HG03064 (cell line): Measurements from ENCODE around the gene MFAP3L.

Source experiments
- ATAC-seq: cut with Tn5 transposase; IDR thresholded peaks from one replicate; pipeline ENCODE4 v1.9.1; 2021; ENCODE audit warnings: low read depth; ENCODE audit not compliant: unreplicated experiment

The MFAP3L gene

GRCh38 chr4:170025523-170026252, 507 bp downstream of the MFAP3L start:
- no peak for ATAC-seq

GRCh38 chr4:170022211-170022610, 4.0 kb downstream of the MFAP3L start:
- ATAC-seq, result no peak

DNA sequence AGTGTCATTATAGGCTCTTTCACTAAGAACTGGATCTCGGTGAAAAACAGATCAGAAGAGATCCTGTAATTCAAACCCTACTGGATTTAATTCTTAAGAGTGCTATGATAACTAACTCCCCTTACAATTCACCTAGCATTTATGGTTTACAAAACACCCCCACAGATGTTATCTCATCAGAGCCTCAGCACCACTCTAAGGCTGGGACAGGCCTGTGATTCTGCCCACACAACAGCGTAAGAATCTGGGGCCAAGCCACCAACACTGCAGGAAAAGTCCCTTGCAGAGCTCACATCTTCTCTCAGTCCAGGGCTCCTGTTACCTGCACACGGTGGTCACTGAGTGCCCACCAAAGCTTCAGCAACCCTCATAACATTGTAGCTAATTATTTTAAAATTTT, 8.9 kb downstream of the MFAP3L start:
- ATAC-seq, result no peak

DNA sequence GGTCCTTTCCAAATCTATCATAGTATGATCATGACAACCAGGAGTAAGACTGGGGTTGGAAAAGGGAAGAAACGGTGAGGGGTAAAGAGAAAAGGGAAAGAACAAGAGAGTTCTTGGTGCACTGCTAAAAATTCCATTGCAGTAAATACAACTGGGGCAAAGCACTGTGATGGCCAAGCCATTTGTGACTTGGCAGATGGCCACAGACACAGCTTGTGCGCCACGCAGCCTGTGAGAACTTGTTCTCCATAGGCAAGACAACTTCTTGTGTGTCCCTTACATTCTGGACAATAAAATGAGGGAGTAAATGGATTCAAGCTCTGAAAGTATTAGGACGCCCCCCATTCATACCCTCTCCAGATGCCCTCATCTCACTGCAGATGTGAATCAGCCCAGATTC, 10.9 kb downstream of the MFAP3L start:
- ATAC-seq, result no peak

- no peak for ATAC-seq
Observed at GRCh38 chr4:170014359-170015011, 11.7 kb downstream of the MFAP3L start.

DNA sequence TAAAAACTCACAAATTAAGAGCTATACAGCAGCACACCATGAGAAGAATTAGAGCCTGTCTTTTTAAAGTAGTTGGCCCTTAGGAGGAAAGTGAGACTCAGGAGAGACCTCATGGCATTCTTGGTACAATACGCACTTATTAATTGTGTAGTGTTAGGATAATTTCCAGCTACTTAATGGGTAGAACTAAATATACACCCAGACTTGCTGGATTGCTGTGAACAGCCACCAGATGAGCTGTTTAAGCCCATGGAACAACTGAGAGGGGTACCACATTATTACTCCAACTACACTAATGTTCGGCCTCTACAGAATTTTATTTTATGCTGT, 13.6 kb downstream of the MFAP3L start:
- no peak for ATAC-seq

GRCh38 chr4:170011921-170012628, 14.1 kb downstream of the MFAP3L start:
- ATAC-seq, result no peak

DNA sequence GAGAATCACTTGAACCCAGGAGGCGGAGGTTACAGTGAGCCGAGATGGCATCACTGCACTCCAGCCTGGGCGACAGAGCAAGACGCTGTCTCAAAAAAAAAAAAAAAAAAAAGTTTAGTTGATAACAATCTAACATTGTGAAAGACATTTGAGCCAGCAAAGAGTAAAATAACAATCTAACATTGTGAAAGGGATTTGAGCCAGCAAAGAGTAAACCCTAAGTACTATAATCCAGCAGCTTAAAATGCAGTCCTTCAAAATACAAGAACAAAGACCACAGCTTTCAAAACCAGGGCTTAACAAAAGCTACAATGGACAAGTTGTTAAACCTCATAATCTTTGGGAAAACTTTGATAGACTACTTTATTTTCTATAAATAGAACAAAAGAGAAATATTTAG, 16.9 kb downstream of the MFAP3L start:
- no peak for ATAC-seq

DNA sequence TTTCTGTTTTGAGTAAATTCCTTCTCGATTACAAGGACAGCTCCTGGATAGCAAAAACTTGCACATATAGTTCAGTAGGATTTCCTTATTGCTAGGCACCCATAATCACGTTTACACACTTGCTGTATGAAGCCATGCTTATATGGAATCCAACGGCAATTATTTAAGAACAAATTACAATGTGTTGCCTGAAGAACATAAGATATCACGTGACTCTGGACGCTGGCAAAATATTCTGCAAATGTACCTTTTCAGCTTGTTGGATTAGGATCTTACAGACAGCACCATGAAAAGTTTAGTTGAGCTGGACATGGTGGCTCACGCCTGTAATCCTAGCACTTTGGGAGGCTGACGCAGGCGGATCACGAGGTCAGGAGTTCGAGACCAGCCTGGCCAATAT, 17.4 kb downstream of the MFAP3L start:
- no peak for ATAC-seq

DNA sequence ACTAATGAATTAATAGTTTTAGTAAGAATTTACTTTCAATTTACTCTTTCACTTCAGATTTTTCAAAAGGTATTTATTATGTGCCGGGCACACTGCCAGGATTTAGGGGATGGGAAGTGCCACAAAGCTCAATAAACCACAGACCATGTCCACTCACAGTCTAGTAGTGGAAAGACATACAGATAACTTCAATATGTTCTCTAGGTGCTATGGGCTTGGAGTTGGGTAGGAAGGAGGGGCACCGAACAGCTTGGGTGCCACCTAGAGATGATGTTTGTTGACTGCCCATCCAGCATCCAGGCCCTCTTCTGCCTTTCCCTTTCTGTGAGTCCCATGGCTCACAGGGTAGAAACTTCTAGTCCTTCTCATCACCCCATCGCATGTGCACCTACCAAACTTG, 17.8 kb downstream of the MFAP3L start:
- ATAC-seq, result no peak

GRCh38 chr4:170007113-170007512, 19.1 kb downstream of the MFAP3L start:
- ATAC-seq, result no peak

- no peak for ATAC-seq
Observed at GRCh38 chr4:170005472-170005871, 20.7 kb downstream of the MFAP3L start.

DNA sequence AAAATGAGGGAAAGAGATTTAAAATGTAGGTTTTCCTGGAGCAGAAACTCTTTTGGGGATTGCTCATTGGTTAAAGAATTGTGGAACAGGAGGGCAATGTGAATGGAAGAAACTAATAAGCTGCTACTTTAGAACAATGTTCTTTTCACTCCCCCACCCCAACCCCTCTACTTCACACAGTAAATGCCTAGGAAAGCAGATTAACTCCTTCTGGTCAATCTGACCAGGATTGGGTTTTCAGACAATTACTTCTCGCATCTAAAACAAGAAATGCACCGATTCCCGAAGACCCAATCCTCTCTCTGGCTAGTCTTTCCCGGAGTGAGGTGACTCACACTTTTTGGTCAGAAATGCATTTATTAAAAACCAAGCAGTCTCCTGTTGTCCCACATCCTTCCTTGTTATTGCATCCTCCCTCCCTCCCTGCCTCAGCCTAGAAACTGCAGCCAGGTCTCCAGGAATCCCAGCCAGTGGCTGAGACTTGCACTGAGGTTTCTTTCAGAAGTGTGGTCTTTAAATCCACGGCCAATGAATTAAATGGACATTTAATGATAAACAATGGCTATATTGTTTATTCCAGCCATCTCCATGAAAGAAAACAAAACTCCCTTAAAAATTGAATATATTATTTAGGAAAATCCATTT, 21.4 kb downstream of the MFAP3L start:
- ATAC-seq, result no peak

GRCh38 chr4:170003071-170004070, 22.8 kb downstream of the MFAP3L start:
- ATAC-seq, result no peak

GRCh38 chr4:170001745-170002267, 24.4 kb downstream of the MFAP3L start:
- ATAC-seq, result no peak

DNA sequence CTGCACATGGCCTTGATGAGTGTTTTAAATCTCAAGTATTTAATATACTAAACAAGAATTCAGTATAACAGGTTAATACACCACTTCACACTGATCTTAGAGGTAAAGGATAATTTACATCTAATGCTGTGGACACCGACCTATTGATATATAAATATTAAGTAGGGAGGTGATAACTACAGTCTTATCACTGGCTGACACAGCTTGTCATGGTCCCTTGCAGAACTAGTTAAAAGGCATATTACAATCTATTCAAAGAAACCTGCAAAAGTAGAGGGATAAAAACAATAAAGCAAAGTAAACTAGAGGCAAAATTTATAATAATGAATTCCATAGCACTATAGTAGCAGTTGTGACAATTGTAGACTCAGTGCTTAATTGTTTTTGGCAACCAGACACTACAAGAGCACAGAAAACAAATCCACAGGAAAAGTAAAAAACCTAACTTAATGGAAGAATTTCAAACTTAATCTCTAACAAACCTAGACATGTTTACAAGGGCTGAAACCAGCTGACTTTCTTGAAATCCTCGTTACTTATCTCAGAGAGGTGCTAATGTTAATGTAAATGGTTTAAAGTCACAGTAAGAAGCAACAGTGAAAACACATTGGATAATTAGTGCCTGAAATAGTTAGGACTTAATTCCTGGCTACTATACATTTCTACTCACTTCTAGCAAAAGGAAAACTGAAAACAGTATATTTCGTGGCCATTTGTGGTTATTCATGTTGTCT, 25.0 kb downstream of the MFAP3L start:
- ATAC-seq, result no peak

DNA sequence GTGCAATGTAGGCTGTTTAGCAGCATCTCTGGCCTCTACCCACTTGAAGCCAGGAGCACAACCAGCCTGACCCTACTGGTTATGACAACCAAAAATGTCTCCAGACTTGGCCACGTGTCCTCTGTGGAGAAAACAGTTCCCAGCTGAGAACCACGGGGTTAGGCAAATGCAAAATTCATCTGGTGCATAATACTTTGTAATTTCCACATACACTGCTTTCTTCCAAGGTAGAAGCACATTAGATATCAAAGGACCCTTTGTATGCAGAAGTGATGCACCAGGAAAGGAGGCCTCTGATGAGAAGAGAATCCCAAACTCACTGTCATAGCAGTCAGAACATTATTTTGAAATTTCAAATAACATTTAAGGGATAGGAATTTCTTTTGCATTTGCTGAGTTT, 26.3 kb downstream of the MFAP3L start:
- no peak for ATAC-seq

DNA sequence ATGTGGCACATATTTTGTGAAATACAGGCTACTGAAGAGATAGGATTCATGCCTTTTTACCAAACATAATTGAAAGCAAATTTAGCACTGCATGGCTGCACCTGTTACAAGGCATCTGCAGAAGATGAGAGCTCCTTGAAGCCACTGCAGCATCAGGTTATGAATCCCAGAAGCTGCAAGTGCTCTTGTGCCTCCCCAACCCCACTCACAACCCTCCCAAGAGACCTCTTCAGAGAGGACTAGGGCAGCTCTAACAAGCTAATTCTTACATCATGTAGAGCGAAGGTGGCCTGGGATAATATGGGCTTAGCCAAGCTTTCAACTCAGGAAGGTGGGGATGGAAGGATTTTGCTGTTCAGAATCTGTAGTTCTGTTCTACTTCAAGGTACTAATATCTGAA, 27.2 kb downstream of the MFAP3L start:
- no peak for ATAC-seq
